ENCODE results near the gene CAMSAP3.

CAMSAP3 gene

GRCh38 chr19:7648265-7649014 lies 52.8 kb downstream of the CAMSAP3 start:
- DNase-seq (ENCODE audit: low read depth): no peak

DNA sequence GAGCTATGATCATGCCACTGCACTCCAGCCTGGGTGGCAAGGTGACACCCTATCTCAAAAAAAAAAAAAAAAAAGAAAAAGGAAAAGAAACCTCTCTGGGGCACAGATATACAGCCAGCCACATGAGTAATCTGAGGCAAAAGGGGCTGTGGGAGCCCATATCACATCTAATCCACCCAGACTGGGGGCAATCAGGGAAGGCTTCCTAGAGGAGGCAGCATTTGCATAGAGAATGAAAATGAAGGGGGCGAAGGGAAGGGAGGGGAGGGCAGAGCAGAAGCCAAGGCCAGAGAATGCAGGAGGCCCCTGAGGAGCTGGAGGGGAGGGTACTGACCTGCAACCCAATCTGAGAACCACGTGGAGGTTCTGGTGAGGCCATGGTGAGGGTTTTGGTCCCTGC lies 54.5 kb downstream of the CAMSAP3 start:
- DNase-seq (ENCODE audit: low read depth): no peak

DNA sequence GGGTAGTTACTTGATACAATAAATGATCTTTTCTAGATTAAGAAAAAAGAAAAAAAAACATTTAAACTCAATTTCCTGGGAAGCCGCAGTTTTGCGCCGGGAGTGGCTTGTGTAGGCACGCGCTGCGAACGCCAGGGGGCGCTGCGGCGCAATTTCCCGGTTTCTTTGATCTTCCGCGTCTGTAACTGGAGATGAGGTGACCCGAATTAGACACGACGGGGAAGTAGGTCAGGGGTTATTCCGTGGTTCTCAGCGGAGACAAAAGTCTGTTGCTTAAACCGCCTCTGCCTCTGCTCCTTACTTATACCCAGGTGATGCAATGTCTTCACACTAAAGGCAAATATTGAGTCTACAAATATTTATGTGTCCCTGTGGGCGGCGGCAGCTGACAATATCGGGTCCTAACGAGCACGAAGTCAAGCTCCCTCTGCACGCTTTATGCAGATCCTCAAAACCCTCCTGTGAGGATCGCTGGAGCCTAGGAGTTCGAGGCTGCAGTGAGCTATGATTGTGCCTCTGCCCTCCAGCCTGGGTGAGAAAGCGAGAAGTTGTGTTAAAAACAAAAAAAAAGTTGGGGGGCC lies 56.5 kb downstream of the CAMSAP3 start:
- peak; percentile 65 for DNase-seq (ENCODE audit: low read depth)

DNA sequence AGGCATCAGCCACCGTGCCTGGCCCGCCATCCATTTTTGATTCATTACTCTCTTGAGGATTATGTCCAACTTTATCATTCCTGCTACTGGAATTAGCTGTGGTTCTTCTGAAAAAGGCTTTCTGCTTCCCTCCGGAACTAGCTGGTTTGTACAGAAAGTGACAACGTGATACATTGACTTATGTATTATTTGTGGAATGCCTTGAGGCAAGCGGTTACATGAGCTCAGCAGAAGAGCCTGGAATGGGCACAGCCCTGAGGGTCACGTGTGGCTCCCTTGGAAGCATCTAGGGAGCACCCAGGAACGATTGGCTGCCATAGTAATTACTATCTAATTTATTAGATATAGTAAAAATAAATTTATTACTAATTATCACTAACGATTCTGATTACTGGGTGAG lies 58.7 kb downstream of the CAMSAP3 start:
- DNase-seq (ENCODE audit: low read depth): no peak

- DNase-seq (ENCODE audit: low read depth): no peak
Observed at GRCh38 chr19:7655581-7655980, 59.9 kb downstream of the CAMSAP3 start.

GRCh38 chr19:7657131-7657751 lies 61.6 kb downstream of the CAMSAP3 start:
- DNase-seq (ENCODE audit: low read depth): no peak

- no peak for DNase-seq (ENCODE audit: low read depth)
Observed at GRCh38 chr19:7658219-7658686, 62.6 kb downstream of the CAMSAP3 start.

DNA sequence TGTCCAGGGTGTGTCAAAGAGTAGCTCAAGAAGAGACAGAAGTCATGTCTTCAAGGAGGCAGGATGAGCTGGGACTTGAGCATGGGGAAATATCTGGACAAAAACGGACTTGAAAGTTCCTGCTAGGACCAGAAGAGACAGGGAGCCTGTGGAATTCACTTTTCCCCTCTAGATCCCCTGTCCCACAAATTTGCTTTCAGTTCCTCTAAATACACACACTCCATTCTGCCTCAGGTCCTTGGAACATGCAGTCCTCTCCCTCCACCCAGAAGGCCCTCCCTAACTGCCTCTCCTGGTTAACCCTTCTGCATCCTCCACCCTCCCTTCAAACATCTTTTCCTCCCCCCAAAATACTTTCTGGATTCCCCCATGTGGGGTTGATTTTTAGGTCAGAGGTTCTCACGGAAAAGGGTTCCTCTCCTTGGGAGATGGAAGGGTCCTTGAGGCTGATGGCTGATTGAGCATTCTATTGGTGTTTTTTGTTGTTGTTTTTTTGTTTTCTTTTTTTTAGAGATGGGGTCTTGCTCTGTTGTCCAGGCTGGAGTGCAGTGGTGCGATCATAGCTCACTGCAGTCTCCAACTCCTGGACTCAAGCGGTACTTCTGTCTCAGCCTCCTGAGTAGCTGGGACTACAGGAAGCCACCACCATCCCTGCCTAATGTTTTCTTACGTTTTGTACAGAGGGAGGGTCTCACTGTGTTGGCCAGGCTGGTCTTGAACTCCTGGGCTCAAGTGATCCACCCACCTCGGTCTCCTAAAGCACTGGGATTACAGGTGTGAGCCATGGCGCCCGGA lies 66.3 kb downstream of the CAMSAP3 start:
- no peak for DNase-seq (ENCODE audit: low read depth)

GRCh38 chr19:7662657-7663056 lies 67.0 kb downstream of the CAMSAP3 start:
- DNase-seq (ENCODE audit: low read depth): no peak

GRCh38 chr19:7663706-7664105 lies 68.0 kb downstream of the CAMSAP3 start:
- no peak for DNase-seq (ENCODE audit: low read depth)

DNA sequence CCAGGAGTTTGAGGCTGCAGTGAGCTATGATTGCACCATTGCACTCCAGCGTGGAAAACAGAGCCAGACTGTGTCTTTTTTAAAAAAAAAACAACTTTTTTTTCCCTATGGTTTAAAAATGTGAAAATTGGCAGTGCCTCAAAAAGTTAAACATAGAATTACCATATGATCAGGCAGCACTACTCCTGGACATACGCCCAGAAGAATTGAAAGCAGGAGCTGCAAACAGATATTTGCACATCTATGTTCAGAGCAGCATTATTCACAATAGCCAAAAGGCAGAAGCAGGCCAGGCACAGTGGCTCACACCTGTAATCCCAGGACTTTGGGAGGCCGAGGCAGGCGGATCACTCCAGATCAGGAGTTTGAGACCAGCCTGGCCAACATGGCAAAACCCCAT lies 69.4 kb downstream of the CAMSAP3 start:
- DNase-seq (ENCODE audit: low read depth): no peak
